HK-2 (cell line): ENCODE data around the gene CHIC2.

Source experiments
- DNase-seq: peaks from one replicate; pipeline ENCODE4 v3.0.0-alpha.2; 2018; ENCODE audit not compliant: unreplicated experiment

The CHIC2 gene

DNA sequence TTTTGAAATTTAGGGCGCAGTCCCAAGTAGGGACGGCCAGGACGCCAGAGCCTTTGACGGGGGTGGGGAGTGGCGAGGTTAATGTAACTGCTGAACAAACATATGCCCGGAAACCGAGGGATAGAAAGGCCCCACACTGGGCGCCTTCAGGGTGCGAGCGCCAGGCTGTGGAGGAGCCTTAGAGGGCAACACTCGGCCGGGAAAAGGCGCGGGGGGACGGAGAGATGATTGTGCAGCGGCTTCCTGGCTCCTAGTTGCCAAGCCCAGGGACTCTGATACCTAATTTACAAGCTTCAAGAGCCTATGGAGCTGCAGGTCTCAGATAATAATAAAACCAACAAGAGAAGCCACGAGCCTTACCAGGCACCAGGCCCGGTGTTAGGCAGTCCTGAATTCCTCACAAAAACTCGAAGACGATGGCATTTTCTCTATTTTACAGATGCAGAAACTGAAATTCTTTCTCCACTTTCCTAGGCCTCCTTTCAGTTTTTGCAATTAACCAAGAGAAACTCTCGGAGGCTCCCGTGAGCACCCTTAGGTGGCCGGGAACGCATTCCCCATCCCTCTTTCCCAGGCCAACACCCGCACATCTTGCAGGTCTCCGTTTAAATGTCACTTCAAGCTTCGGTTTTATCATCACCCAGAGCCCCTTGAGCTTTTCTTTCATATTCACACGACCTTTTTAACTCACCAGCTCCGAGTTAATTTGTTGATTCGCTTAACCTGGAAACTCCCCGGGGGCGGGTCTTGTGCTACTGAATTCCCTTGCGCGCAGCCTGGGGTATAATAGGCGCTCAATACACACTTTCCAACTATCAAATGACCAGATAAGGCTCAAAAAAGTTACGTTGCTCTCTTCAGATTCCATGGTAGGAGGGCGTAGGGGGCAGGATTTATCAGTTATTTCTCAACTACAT, 29.2 kb upstream of the CHIC2 start:
- no peak for DNase-seq

DNA sequence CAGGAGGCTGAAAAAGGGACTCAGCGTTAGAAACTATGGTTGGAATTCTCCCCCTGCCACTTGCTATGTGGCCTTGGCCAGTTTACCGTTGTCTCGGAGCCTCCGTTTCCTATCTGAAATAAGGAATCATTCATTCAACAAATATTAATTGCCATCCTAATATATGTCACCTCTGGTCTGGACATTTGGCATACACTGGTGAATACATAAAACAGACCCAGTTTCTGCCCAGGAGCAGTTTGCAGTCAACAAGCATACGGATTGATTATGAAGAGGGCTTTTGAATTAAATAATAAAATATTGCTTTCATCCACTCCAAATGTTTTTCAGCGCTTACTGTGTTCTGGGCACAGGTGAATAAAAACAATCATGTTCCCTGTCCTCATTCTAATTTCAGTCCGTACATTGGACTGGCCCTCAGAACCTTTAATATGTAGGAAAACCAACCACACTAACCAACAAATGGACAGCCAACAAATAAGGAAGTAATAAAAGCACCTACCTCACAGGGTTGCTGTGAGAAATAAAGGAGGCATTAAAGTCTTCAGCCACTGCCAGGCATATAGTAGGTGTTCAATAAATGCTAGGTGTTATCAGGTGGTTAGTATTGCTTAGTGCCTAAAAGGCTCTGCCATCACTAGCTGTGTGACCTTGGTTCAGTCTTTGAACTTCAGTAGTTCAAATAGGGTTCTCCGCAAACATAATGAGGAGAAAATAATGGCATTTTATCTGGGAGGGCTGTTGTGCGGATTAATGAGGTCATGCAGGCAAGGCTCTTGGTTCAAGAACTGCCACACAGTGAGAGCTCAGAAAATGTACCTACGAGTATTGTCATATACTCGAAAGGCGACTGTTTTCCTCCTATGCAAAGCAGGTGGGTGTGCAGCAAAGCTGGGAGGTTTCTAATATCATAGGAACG, 28.3 kb upstream of the CHIC2 start:
- DNase-seq: no peak

DNA sequence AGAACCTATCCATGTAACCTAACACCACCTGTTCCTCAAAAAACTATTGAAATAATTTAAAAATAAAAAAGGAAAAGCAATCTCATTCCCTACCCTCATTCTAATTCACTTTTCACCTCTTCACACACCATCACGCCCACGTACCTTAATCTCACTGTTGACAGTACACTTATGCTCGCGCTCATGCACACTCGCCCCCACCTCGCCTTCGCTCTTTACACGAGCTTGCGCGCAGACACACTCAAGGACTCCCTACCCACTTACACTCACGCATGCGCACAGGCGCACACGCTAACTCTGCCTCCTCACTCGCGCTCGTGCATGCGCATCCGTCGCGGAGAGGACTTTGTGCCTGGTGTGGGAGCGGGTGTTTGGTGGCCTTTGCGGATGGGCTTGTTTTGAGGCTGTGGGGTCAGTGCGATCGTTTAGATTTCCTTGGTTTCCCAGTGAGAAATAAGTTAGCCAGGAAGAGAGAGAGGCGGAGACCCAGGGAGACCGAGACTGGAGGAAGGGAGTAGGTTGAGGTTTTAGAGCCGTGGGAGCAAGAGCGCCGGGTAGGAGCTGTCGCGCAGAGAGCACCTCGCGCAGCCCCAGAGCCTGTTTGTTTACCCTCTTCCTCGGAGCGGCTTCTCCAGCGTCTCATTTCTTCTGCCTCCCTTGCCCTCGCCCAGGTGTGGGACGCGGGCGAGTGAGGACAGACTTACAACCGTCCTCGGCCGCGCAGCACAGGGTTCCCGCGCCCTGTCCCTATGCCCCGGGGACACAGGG, 27.4 kb upstream of the CHIC2 start:
- DNase-seq: peak; percentile 54

DNA sequence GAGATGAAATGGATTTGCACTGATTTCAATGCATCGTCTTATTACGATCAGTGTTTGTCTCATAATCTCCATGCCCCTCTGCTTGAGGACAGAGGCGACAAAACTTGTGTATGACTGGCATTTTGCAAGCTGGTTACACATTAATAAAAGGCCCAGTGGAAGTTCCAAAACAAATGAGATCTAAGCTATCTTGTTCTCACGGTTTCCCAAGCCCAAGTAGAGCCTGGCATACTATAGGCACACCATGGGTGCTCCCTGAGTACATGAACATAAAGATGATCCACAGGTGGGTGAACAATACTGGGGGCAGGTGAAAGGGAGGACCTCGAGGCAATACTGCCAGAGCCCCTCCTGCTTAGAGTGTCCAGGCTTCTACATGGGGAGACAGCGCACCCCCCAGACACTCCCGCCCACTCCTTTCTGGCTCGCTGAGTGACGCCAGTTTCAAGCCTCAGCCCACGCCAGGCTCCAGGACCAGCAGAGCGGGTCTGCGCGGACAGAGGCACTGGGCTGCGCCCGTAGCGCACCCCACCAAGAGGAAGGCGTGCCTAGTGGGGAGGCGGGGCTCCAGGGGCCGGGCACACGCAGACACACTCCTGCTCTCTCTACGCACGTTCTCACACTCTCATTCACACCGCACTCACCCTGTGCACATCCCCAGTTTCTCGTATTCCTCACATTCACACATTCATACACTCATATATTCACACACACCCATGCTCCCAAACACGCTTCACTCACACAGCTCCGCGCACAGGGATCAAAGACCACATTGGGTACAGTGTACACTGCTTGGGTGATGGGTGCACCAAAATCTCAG, 26.6 kb upstream of the CHIC2 start:
- DNase-seq: no peak

DNA sequence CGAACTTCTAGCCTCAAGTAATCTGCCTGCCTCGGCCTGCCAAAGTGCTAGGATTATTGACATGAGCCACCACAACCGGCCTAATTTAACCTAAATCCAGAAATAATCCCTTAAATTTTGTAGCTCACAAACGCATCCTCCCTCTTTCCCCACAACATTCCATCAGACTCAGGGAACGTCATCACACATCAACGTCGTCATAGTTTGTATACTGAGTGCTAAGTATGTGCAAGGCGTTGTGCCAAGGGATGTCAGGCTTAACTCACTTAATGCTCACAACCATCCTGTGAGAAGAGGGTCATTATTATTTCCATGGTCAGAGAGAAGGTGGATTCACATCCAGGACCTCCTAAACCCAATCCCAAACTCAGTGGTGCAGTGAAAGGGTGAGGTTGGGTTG, 26.0 kb upstream of the CHIC2 start:
- DNase-seq: no peak

DNA sequence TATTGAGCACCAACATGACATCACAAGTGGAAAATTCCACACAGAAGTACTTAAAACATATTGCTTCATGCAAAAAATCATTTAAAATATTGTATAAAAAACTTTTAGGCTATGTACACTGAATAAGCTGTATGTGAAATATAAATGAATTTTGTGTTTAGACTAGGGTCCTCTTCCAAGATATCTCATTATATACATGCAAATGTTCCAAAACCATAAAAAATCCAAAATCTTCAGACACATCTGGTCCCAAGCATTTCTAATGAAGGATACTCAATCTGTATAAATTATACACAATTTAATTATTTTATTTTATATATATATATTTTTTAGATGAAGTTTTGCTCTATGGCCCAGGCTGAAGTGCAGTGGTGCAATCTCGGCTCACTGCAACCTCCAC, 25.5 kb upstream of the CHIC2 start:
- no peak for DNase-seq

DNA sequence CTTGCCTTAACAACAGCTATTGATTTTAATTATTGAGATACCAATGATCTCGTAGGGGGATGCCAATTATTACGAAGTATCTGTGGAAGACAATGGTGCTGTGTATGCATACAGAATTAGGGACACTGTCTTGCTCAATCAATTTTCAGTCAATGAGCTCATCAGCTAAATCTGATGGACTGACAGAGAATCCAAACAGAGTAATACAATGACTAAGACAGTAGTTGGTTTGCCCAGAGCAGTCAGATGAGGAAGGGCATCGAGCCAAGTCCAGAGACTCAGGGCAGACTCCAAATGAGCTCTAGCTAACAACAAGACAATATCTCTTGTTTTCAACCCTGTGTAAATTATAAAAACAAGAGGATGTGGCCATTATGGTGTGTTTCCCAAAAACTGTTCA, 20.9 kb upstream of the CHIC2 start:
- DNase-seq: no peak

DNA sequence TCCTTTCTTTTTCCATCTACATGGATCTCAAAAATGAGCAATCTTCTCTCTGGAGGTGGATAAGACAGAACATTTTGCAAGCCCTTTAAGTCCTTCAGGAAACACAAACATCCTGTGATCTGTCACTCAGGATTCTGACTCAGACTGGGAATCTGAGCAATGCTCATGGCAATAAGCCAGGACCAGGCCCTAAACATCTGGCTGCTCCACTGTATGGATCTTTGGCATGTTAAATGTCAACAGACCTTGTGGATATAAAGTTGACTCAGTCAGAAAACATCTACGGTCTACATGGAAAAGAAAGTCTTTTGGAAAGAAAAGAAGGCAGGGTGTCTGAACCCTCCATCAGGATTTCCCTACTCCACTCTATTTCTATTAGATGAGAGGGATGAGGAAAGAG, 17.8 kb upstream of the CHIC2 start:
- peak; percentile 56 for DNase-seq

DNA sequence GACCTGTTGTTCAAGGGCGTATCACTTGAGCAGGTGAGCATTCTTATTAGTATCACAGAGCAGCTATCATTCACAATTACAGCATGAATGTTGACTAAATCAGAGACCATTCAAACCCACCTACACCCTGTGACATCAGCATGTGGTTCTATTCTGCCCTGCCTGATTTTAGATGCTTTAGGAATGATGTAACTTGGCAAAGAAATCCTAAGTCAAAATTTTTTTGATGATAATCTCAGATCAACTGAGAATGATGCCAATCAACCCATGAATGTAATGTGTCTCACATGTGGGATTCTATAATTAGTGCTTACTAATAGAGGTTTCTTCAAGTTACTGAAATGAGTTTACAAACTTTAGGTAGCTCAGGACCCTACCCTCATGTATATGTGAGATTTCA, 13.4 kb upstream of the CHIC2 start:
- DNase-seq: no peak

DNA sequence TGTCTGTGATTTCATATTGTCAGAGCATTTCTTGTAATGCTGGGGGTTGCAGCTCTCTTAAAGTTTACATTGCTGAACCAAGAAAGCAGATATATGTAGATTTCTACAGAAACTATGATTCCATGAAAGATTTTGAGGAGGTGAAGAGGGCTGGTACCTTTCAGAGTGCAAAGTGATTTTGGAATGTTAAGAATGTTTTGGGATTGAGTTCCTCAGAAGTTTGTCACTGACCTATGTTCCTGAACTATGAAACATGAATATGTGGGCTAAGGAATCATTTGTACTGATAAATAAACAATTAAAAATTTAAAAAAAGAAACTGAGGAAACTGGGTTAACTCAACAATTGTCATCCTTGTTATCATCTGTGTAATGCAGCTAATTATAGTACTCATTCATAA, 12.3 kb upstream of the CHIC2 start:
- no peak for DNase-seq

DNA sequence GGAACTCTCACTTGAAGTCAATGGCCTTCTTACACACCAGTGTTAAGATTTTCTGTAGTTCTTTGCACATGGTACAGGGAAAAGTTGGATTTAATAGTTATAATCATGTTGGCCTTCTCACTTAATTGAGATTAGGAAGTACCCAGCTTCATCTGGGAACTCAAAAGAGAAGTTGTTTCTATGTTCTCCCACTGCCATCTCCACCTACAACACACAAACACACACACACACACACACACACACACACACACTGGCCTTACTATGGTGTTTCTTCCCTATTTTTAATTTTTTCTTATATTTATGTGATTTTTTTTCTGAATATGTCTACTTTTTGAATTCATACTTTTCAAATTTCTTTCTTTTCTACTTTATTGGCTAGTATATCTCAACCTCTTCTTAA, 10.0 kb upstream of the CHIC2 start:
- DNase-seq: no peak

DNA sequence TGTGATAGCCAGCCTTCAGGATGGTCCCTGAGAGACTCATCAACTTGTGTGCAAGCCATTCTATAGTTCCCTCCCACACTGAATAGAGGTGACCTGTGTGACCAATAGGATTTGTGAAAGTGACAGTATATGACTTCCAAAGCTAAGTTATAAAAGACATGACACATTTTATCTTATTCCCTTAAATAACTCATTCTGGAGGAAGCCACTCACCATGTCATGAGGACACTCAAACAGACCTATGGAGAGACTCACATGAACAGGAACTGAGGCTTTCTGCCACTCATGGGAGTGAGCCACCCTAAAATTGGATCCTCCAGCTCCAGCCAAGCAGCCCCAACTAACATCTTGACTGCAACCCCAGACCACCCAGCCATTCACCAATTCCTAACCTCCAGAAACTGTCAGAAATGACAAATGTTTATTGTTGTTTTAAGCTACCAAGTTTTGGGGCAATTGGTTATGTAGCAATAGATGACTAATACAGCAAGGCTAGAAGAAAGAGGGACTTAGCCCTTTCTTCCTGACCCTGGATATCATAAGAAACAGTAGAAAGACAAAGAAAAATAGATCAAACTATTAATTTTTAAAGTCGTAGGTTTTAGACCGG, 9.0 kb upstream of the CHIC2 start:
- DNase-seq: no peak

DNA sequence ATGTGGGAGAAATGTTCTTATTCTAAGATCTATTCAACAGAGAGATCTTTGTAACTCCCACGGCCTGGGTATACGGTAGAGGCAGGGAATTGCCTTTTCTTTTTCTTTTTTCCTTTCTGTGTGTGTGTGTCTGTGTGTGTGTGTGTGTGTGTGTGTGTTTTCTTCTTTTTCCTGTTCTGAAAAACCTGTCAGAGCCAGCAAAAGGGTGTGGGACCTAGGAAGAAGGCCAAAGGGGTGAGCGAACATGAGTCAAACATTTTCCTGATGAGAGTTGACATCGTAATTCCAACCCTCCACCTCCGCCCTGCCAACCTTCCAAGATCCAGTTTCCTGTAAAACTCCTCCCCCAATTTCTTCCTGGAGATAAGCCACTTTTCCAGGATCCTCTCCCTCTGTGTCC, 2.8 kb upstream of the CHIC2 start:
- no peak for DNase-seq

DNA sequence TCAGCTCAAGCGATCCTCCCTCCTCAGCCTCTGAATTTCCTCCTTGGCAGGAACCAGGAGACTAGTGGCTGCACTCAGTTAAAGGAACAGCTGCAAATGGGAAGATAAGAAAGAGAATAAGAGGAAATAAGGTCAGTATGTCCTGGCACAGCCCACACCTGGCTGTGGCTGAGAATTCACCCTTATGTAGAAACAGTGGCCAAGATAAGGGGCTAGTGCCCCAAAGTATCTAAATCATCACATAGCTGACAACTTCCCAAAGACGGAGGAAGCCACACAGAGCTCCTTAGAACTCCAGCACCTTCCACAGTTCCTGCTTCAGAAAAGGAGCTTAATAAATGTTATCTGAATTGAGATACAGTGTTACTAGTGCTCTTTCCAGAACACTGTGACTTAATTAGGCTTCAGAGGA, 2.3 kb upstream of the CHIC2 start:
- DNase-seq: no peak

DNA sequence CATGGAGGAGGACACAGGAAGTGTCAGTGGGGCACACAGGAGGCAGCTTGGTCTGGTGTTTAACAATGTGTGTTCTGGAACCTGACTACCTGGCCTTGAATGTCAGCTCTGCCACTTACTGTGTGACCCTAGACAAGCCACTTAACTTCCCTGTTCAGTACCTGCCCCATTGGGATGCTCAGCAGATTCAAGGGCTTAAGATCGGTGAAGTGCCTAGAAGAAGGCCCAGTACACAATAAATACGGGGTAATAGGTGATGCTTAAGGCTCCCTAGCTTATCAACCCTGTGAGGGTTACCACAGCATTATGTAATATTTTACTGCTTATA, 1.6 kb upstream of the CHIC2 start:
- DNase-seq: no peak

DNA sequence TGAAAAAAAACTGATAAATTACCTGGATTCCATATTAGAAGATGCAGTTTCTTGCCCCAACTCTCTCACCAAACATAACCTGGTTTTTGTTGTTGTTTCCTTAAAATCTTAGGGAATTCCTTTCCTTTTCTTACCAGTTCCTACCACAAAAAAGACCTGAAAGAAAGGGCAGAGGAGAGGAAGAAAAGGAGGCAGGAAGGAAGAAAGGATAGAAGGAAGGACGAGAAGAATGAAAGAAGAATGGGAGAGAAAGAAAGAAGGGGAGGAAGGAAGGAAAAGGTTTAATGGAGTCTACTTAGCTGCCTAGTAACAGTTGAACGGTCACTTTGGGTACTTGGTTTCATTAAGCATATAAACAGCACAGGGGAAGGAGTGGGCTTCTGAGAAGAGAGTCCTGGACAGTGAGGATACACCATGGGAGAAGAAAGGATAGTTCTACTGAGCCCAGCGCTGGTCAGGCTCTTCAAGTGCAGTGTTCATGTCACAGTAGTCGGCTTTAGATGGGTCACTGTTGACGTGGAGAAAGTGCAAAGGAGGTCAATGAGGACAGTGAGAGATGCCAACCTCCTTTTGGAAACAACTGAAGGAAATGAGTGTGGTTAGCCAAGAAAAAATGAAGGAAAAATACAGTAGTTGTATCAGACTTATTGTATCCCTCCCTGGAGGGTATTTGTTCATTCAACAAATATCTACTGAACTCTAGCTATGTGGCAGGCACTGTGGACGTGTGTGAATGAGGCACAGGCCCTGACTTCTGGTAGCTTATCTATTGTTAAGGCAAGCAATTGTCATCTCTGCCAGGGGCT, 1.1 kb upstream of the CHIC2 start:
- DNase-seq: no peak

DNA sequence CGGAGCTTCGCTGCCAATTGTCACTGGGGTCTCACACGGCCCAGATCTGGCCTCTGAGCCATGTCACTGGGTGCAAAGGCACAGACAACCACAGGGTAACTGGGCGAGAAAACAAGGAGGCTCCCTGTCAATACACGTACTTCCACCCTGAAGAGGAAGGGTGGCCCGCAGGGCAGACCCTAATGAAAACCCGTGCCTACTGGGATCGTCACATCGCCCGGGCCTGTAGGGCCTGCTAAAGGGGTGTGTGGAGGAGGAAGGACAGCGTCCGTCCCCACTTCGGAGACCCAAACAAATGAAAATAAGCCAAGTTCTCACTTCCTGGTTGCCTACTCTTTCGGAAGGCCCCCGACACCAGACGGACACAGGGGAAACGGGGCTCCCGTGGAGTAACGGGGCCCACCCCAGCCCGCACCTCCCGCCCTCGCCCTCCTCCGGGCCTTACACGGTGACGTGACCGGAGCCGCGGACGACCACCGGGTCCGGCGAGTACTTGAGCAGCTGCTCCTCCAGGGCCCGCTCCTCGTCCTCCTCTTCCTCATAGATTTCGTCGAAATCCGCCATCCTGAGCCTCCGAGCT, 578 bp downstream of the CHIC2 start:
- DNase-seq: peak; percentile 36

DNA sequence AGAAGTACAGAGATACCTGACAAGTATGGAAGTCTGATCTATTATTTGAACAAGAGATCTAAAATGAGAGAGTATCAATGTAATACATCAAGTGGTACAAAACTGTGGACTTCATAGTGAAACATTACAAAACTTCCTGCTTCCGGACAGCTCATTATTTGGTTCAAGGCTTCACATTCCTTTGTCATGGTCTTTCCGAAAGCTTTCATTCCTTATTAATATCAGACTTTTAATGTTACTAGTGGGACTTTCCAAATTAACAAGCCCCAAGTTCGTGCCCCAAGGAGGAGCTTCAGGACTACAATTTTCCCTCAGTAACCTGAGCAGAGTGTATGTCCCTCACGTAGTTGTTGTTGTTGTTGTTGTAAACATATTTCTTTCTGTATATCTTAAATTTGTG, 1.2 kb downstream of the CHIC2 start:
- no peak for DNase-seq

DNA sequence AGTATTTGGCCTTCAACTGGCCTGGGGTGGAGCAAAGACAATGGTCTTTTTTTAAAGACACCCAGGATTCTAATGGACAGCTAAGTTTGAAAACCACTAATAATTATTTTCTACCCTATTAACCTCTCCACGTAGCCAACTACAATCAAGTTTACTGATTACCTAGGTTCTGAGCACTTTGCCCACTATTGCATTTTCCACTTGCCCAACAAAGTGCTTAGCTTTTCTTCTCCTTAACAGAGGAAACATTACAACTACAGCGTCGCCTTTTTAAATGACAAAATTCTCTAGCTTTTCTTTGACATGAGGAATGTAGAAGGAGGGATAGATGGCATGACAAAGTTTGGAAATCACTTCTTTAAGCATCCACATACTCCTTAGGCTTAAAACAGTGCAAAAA, 2.0 kb downstream of the CHIC2 start:
- no peak for DNase-seq

DNA sequence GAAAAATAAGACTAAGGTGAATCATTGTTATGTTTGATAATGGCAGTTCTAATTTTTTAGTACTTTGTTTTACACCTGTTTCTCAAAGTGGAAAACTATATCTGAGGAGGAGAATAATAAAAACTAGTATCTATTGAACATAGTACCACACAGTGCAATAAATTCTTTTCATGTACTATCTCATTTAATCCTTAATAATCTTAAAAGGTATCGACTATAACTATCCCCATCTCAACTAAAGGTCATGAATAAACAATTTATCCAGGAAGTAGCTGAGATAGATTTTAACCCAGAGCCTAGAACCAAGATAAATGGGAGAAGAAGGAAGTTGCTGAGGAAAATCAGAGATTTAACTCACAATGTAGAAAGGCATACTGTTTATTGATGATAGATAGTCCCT, 2.5 kb downstream of the CHIC2 start:
- DNase-seq: no peak
